Gastrocnemius medialis (tissue), 4 donors: ENCODE measurements around the gene A1CF.
"Not testable (repeated sequence)": the region's sequence is repeated elsewhere in the genome, so short reads cannot be mapped to it uniquely, and the experiment has no call there.

Experiments
- CTCF ChIP-seq, 5 experiments: fragments of 450-650 bp in 3 of 5; fragments of 200-600 bp in 2 of 5; sonication (generic) in 2 of 5; IDR thresholded peaks in 4 of 5; conservative IDR thresholded peaks in 1 of 5; 1 replicate in 4 of 5; 2 replicates in 1 of 5; pipeline ENCODE4 v1.5.1; 2016 to 2019; ENCODE audit warnings: antibody characterized with exemption in 5 of 5, mild to moderate bottlenecking in 3 of 5, moderate library complexity in 3 of 5
- POLR2A ChIP-seq, 2 donors: fragments of 450-650 bp; IDR thresholded peaks; one replicate each; pipeline ENCODE4 v1.6.1; 2017; ENCODE audit warnings: antibody characterized with exemption in 2 of 2, mild to moderate bottlenecking in 2 of 2, moderate library complexity in 2 of 2

GRCh38 chr10:50905797-50906196 is 20.4 kb upstream of the A1CF start:
- TF ChIP-seq CTCF (IDR thresholded peaks at IDR 0.05 in 4 of 5, conservative IDR thresholded peaks at IDR 0.05 in 1 of 5); POLR2A (IDR thresholded peaks at IDR 0.05): not testable (repeated sequence)
